Measurements from ENCODE around the gene MSI2. TPM values are rescaled to one million over a fixed set of nuclear protein-coding genes. Genes with fewer than 3 reads are reported as not detected.

MSI2 gene
- total RNA-seq, 1 donor from 2014 or later: 54.9 TPM

DNA sequence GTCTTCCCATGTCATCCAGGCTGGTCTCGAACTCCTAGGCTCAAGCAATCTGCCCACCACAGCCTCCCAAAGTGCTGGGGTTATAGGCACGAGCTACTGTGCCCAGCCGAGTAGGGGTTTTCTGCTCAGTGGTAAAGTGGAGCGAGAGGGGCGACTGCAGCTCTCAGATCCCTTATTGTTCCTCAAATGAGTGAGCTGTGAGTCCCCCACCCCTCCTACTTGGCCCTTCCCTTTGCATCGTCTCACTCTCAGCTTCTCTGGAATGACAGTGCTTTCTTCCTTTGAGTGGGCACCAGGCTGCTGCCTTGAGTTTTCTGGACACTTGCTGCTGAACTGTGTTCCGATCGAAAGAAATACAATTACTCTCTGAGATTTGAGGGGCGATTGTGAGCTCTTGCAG lies 63.5 kb downstream of the MSI2 start:
- DNase-seq: no peak

DNA sequence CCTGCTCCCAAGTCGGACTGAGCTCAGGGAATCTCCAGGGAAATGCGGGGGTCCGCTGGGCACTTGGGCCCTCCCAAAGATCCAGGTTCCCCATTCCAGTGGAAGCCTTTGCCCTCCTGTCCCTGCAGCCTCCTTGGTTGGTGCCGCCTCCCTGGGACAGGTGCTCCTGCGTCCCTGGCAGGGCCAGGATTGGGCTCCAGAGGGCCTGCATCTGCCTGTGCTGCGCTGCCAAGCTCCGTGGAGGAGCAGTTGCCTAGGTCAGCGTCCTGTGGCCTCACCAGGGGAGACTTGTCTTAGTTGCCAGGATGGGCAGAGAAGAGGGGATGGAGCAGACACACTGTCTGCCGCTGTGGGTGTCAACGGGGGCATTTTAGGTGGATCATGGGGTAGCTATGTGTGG lies 67.1 kb downstream of the MSI2 start:
- DNase-seq: no peak

- no peak for DNase-seq
Observed at GRCh38 chr17:57324060-57324459, 67.7 kb downstream of the MSI2 start.

GRCh38 chr17:57324631-57325030 lies 68.3 kb downstream of the MSI2 start:
- no peak for DNase-seq

DNA sequence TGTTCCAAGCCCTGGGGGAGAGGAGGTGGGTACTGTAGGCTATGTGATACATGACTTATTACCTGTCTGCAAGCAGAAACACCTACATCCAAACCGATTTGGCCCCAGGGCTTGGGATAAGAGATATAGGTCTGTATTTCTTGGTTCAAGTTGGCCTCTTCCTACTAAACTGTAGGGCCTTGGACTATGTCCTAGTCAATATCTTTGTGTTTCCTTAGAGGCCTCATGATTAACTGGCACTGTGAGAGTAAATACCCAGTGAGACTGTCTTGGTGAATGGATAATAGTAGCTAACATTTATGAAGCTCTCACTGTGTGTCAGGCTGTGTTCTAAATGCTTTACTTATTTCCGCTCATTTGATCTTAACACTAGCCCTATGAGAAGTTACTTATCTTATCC lies 70.0 kb downstream of the MSI2 start:
- no peak for DNase-seq

GRCh38 chr17:57326764-57327163 lies 70.4 kb downstream of the MSI2 start:
- no peak for DNase-seq

DNA sequence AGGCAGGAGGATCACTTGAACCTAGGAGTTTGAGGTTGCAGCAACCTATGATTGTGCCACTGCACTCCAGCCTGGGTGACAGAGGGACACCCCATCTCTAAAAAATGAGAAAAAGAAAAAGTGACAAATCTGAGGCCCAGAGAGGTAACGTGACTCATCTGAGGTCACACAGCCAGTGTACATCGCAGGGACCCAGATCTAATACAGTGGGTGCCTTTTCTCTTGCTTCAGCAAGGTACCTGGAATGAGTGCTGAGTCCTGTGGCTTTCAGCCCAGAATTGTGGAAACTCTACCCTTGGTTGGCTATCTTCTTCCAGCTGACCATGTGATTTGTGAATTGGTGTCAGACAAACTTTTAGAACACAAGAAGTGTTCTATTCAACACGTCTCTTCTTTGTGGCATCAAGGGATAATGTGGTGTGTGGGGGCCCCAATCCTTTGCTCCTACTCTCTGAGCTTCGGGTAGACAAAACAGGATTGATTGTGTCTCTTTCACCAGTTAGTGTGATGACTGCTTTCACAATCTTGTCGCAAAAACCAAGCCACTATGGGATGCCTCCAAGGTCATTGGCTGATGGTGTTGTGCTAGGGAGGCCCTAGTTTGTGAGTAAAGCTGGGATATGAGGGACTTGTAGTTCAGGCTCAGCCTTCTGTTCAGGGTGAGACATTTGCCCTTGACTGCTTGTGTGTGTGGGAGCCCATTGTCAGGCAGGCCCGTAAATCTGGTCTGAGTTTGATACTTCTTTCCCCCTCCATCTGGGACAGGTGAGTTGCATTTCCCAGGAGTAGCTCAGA lies 71.0 kb downstream of the MSI2 start:
- no peak for DNase-seq

- DNase-seq: peak; percentile 21
Observed at GRCh38 chr17:57328109-57328882, 72.0 kb downstream of the MSI2 start.

DNA sequence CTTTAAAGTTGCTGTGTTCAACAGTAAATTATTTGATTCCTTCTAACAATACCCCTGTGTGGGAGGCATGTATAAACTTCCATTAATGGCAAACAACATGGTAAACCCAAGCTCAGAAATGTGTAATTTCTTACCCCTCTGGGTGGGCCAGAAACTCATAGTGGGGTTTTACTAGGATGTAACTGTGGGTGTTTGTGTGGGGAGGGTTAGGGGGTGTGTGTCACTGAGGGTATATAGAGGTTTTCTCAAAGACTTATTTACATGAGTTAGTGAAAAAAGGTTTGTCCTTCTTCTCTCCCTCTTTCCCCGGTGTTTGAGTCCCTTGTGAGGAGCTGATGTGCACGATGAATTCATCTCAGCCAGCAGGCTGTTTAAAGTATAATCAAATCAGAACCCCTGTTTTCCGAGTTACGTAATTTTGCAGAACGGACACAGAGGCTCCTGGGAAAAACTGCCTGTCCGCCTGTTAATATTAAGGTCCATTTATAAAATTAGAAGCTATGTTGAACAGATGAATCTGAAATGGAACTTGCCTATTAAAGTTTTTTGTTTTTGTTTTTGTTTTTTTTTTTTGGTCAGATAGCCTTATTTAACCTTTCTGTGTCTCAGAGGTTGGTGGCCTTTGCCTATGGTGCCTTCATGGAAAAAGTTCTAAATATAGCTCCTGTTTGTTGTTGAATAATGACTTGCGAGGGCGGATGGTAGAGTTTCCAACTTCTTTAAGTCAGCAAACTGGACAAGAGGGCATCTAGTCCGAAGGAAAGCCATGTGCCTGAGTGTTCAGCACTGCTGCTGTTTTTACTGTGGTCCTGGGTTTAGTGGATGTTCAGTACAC lies 73.3 kb downstream of the MSI2 start:
- DNase-seq: peak; percentile 16

DNA sequence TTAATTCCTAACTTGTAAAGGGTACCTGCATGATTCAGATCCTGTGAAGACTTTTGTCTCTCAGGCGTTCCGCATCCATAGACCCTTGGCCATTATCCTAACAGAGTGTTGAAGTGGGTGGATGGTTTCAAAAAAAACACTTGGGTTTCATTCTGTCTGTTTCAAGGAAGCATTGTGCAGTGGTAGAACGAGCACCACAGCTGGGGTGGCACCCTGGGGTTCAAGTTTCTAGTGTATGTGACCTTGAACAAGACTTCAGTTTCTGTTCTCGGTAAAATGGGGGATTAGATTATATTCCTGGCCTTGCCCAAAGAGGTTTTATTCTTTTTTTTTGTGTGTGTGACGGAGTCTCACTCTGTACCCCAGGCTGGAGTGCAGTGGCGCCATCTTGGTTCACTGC lies 74.3 kb downstream of the MSI2 start:
- no peak for DNase-seq

DNA sequence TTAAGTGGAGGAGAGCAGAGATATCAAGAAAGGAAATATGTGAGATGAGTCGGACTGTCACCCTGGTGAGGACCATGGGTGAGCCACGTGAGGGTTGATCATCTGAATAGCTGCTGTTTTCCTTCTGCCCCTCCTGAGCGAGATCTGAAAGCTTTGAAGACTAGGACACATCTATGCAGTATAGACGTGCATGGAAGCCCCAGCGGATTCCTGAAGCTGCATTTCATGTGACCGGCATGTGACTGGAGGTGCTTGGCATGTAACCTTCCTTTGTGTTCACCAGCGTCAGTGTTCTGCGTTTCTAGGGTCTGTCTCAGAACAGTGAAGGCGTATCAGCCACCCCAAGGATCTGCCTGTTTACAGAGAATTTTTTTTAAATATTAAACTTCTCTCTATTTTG lies 75.1 kb downstream of the MSI2 start:
- DNase-seq: no peak

DNA sequence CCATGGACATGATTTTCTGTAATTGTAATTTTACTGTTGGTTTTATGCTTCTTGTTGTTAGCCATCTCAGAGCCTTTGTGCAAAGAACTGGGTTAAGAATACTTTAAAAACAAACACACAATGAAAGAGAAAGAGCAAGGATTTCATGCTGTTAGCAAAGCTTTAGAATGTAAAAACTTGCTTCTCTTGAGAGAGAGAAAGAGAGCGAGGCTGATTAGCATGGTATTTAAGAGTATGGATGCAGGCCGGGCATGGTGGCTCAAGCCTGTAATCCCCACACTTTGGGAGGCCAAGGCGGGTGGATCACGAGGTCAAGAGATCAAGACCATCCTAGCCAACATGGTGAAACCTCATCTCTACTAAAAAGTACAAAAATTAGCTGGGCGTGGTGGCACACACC lies 76.2 kb downstream of the MSI2 start:
- DNase-seq: no peak

DNA sequence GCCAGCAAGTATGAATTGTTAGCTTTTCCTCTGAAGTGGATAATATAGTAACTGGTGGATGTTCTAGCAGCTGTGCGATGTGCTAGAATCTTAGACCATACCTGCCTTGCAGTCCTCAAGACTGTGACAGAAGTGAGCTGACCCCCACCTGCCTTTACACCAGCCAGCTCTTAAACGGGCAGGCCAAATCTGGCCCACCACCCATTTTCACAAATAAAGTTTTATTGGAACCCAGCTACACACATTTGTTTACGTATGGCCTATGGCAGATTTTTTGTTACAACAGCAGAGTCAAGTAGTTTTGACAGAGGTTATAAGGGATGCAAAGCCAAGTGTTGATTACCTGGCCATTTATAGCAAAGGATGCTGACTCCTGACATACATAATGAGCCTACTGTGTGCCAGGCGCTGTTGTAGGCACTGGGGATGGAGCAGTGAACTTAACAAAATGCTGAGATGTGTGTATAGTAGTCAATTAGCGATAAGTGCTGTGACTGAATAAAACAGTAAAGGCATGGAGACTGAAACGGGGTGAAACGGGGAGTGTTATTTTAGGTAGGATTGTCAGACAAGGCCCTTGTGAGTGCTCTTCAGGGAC lies 79.0 kb downstream of the MSI2 start:
- DNase-seq: no peak

DNA sequence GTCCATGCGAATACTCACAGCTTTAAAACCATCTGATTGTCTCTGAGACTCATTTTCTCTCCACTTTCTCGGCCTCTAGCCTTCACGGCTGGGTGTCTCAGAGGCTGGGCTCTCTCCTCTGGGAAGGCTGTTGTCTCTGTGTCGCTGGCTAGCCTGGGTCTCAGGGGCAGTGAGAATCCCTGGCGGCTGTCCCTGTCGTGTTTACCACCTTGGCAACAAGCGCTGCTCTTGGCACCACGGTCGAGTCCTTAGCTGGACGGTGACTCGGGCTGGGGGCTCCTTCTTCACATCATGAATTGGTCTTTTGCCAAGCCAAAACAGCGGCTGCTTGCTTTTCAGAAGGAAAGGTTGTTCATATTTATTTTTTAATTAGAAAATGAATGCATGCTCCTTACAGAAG lies 81.1 kb downstream of the MSI2 start:
- DNase-seq: peak; percentile 25

GRCh38 chr17:57338257-57338914 lies 82.1 kb downstream of the MSI2 start:
- DNase-seq: no peak

GRCh38 chr17:57340160-57340981 lies 84.0 kb downstream of the MSI2 start:
- DNase-seq: no peak

- DNase-seq: no peak
Observed at GRCh38 chr17:57341611-57342540, 85.6 kb downstream of the MSI2 start.

DNA sequence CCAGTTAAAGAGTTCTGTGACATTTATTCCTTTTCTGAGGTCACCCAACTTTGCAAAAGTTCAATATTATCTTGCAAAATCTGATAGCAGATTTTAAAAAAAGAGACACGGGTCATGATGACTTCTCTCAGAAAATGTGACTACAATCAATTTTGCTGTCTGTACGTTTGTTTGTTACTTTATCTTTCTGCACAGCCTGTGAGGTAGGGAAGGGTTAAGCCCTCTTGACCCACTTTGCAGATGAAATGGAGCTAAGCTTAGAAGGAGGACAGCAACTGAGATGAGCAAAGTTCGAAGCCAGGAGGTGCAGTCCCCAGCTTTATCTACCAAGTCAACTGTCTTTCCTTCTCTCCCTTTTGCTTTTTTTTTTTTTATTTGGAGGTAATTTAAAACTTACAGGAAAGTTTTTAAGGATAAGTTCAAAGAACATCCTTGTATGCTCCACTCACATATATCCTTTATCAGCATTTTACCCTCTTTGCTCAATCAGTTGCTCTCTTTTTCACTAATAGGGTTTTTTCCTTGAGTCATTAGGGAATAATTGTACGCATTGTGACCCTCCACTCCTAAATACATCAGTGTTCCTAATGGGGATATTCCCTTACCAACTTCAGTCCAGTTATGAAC lies 86.8 kb downstream of the MSI2 start:
- DNase-seq: no peak

DNA sequence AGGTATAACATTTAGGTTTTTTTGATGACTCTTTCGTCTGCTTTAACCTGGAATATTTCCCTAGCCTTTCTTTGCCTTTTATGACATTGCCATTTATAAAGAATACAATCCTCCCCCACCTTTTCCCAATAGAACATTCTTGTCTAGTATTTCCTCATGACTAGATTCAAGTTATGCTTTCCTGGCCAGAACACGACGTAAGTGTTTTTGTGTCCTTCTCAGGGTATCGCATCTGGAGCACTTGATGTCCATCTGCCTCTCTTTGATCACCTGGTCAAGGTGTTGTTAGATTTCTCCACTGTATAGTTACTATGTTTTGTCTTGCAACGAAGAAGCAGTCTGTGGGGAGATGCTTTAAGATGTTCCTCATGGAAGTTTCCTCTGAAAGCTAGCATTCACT lies 87.4 kb downstream of the MSI2 start:
- no peak for DNase-seq
